PC-9 (cell line): ENCODE measurements around the gene FBXO47. TPM values are rescaled to one million over a fixed set of nuclear protein-coding genes. Genes with fewer than 3 reads are reported as not detected.
A peak's percentile ranks its signal among the peaks of the same experiment; 100 is the strongest.

Source experiments
- BruUV-seq: library from RNA; stranded (reverse); fragments of 400-500 nt; replicated peaks from 2 replicates; lab custom pipeline; 2021; lab: Mats Ljungman, UMichigan
- CTCF ChIA-PET: fragments of 300-600 bp; sonication (Branson Sonifier 250); formaldehyde crosslinking; loops from one replicate; lab custom pipeline; 2022; ENCODE audit warnings: antibody characterized with exemption; lab: Charles Lee
- POLR2A ChIA-PET: fragments of 300-600 bp; sonication (Branson Sonifier 250); formaldehyde crosslinking; loops from one replicate; lab custom pipeline; 2022; ENCODE audit warnings: antibody characterized with exemption; ENCODE audit not compliant: unreplicated experiment; lab: Charles Lee
- DNase-seq, 2 experiments: peaks; one replicate each; pipeline versions ENCODE4 v3.0.0 to v3.0.0-alpha.2; 2015 to 2022; ENCODE audit warnings: mixed read lengths in 1 of 2
- H2AFZ ChIP-seq: fragments of 200-600 bp; sonication (generic); 2 replicates; pipeline ENCODE4 v1.8.1; 2017; ENCODE audit warnings: antibody characterized with exemption
- H3F3A ChIP-seq: fragments of 200-600 bp; sonication (generic); 2 replicates; pipeline ENCODE4 v1.8.1; 2017; ENCODE audit warnings: antibody characterized with exemption, mild to moderate bottlenecking, low read depth; ENCODE audit not compliant: insufficient read depth
- H3K27ac ChIP-seq: fragments of 200-600 bp; sonication (generic); 2 replicates; pipeline ENCODE4 v1.6.1; 2016; ENCODE audit warnings: mixed run types
- H3K27me3 ChIP-seq: fragments of 200-600 bp; sonication (generic); 2 replicates; pipeline ENCODE4 v1.6.1; 2016; ENCODE audit warnings: low read depth, mixed run types; ENCODE audit not compliant: insufficient read depth
- H3K36me3 ChIP-seq: fragments of 200-600 bp; sonication (generic); 2 replicates; pipeline ENCODE4 v1.6.1; 2016; ENCODE audit warnings: low read depth, mixed run types
- H3K4me1 ChIP-seq: fragments of 200-600 bp; sonication (generic); replicated peaks from 2 replicates; pipeline ENCODE4 v1.6.1; 2016; ENCODE audit warnings: mixed run types; ENCODE audit not compliant: insufficient read depth
- H3K4me2 ChIP-seq: fragments of 200-600 bp; sonication (generic); 2 replicates; pipeline ENCODE4 v1.6.1; 2017; ENCODE audit warnings: mixed run types
- H3K4me3 ChIP-seq: fragments of 200-600 bp; sonication (generic); 2 replicates; pipeline ENCODE4 v1.6.1; 2016; ENCODE audit warnings: mixed run types
- H3K79me2 ChIP-seq: fragments of 200-600 bp; sonication (generic); 2 replicates; pipeline ENCODE4 v1.6.1; 2017; ENCODE audit warnings: low read depth, mixed run types
- H3K9me2 ChIP-seq: fragments of 200-600 bp; sonication (generic); 2 replicates; pipeline ENCODE4 v1.8.1; 2017; ENCODE audit warnings: mild to moderate bottlenecking; ENCODE audit not compliant: insufficient read depth
- H3K9me3 ChIP-seq: fragments of 200-600 bp; sonication (generic); 2 replicates; pipeline ENCODE4 v1.8.1; 2016; ENCODE audit warnings: low read depth; ENCODE audit not compliant: insufficient read depth
- H4K20me1 ChIP-seq: fragments of 200-600 bp; sonication (generic); 2 replicates; pipeline ENCODE4 v1.8.1; 2017; ENCODE audit not compliant: insufficient read depth
- EZH2 ChIP-seq: fragments of 200-600 bp; sonication (generic); IDR thresholded peaks from 2 replicates; pipeline ENCODE4 v1.8.0; 2017; ENCODE audit warnings: antibody characterized with exemption, low read depth
- intact Hi-C: fragments of 100-400 bp; cut with micrococcal nuclease; formaldehyde crosslinking; loops from one replicate; pipeline ENCODE4 v1.10.0; 2022; ENCODE audit not compliant: unreplicated experiment
- total RNA-seq: library from RNA; stranded (reverse); gene quantifications from 2 replicates; pipeline ENCODE4 v1.2.3, GENCODE V29; 2021
- TF ChIP-seq, protein P1 (sequence below): fragments of 200-600 bp; sonication (generic); conservative IDR thresholded peaks from 2 replicates; pipeline ENCODE4 v1.6.1; 2017; ENCODE audit warnings: mixed run types, antibody characterized with exemption, mild to moderate bottlenecking, moderate library complexity

The FBXO47 gene
- total RNA-seq, 1 experiment from 2014 or later: not detected

- no peak overlapping the region for H3K27ac ChIP-seq
Observed at GRCh38 chr17:38982858-38983746, 15.9 kb upstream of the FBXO47 start.

GRCh38 chr17:38981636-38982035, 14.4 kb upstream of the FBXO47 start:
- Histone ChIP-seq H3K27ac (no peak overlapping the region), H4K20me1 (no peaks in the 10 kb centered on the region), H3K4me1 (no peaks in the 10 kb centered on the region), H3K36me3 (no peaks in the 10 kb centered on the region), H3K4me2 (no peak overlapping the region), H3F3A (no peaks in the 10 kb centered on the region; the same call in 1 of the 2 replicates), H3K9me3 (no peaks in the 10 kb centered on the region), H3K27me3 (no peaks in the 10 kb centered on the region), H2AFZ (no peak overlapping the region), H3K4me3 (no peak overlapping the region), H3K79me2 (no peaks in the 10 kb centered on the region), H3K9me2 (no peaks in the 10 kb centered on the region)
- TF ChIP-seq, protein P1, sequence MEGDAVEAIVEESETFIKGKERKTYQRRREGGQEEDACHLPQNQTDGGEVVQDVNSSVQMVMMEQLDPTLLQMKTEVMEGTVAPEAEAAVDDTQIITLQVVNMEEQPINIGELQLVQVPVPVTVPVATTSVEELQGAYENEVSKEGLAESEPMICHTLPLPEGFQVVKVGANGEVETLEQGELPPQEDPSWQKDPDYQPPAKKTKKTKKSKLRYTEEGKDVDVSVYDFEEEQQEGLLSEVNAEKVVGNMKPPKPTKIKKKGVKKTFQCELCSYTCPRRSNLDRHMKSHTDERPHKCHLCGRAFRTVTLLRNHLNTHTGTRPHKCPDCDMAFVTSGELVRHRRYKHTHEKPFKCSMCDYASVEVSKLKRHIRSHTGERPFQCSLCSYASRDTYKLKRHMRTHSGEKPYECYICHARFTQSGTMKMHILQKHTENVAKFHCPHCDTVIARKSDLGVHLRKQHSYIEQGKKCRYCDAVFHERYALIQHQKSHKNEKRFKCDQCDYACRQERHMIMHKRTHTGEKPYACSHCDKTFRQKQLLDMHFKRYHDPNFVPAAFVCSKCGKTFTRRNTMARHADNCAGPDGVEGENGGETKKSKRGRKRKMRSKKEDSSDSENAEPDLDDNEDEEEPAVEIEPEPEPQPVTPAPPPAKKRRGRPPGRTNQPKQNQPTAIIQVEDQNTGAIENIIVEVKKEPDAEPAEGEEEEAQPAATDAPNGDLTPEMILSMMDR: no peak
- TF ChIP-seq EZH2: no peak
- ChIA-PET CTCF (no interaction called here), POLR2A (no interaction called here)
- no TSS peak for BruUV-seq
- intact Hi-C loops: loop anchor here (2.0 to 5.0 kb wide), 3 partner anchors 76 to 261 kb away; partner anchors contain the start of gene LASP1
- no peak for DNase-seq

More at GRCh38 chr17:38982858-38983746, 15.9 kb upstream of the FBXO47 start:
- H3F3A ChIP-seq: no peaks in the 10 kb centered on the region; the same call in 1 of the 2 replicates
- H3K9me3 ChIP-seq: no peaks in the 10 kb centered on the region
- DNase-seq: peak; percentile 34 to 51
- BruUV-seq: no TSS peak
- no peak overlapping the region for H3K4me3 ChIP-seq
- H4K20me1 ChIP-seq: no peaks in the 10 kb centered on the region
- TF ChIP-seq EZH2: no peak
- TF ChIP-seq, protein P1: peak; percentile 86
- H3K4me1 ChIP-seq: no peaks in the 10 kb centered on the region
- ChIA-PET CTCF (interaction anchor here (0.5 to 1.6 kb wide), 20 partner anchors 12 to 302 kb away, joined by 3 to 62 read pairs (median 5); partner anchors contain the start of genes FBXO47 and PLXDC1), POLR2A (interaction anchor here (0.6 to 0.8 kb wide), 3 partner anchors 16 to 213 kb away, joined by 5 read pairs; partner anchors contain the start of gene FBXO47)
- H2AFZ ChIP-seq: no peak overlapping the region
- H3K9me2 ChIP-seq: no peaks in the 10 kb centered on the region
- intact Hi-C loops: loop anchor here (1.0 to 5.0 kb wide), 4 partner anchors 74 to 259 kb away; partner anchors contain the start of gene LASP1
- H3K79me2 ChIP-seq: no peaks in the 10 kb centered on the region
- H3K36me3 ChIP-seq: no peaks in the 10 kb centered on the region
- H3K27me3 ChIP-seq: no peaks in the 10 kb centered on the region
- H3K4me2 ChIP-seq: no peak overlapping the region

- H3K4me1 ChIP-seq: no peaks in the 10 kb centered on the region
- TF ChIP-seq, protein P1: no peak
- TF ChIP-seq EZH2: no peak
- no peak for DNase-seq
- H3K9me2 ChIP-seq: no peaks in the 10 kb centered on the region
- CTCF ChIA-PET: no interaction called here
- no peaks in the 10 kb centered on the region for H3K27me3 ChIP-seq
- H3K27ac ChIP-seq: no peak overlapping the region
- H3F3A ChIP-seq: peaks cover 4% of the 10 kb centered on the region; the same call in 1 of the 2 replicates
- intact Hi-C loops: loop anchor here (5.0 kb wide), 2 partner anchors 77 to 262 kb away; no protein-coding TSS in a partner anchor
- POLR2A ChIA-PET: no interaction called here
- no peaks in the 10 kb centered on the region for H3K9me3 ChIP-seq
- no TSS peak for BruUV-seq
- H3K4me3 ChIP-seq: no peak overlapping the region
- H3K36me3 ChIP-seq: no peaks in the 10 kb centered on the region
- no peak overlapping the region for H2AFZ ChIP-seq
- H3K4me2 ChIP-seq: no peak overlapping the region
- no peaks in the 10 kb centered on the region for H3K79me2 ChIP-seq
- no peaks in the 10 kb centered on the region for H4K20me1 ChIP-seq
Observed at GRCh38 chr17:38980490-38981217, 13.5 kb upstream of the FBXO47 start.
